B cell (primary cell): ENCODE data around the gene A2ML1. TPM values are rescaled to one million over a fixed set of nuclear protein-coding genes. Genes with fewer than 3 reads are reported as not detected.

ENCODE experiments used
- ATAC-seq: fragments of 200-7000 bp; cut with Tn5 transposase; one replicate; pipeline ENCODE4 v1.10.0; 2021; ENCODE audit warnings: low read depth, mild to moderate bottlenecking, moderate number of reproducible peaks, moderate library complexity
- CTCF ChIA-PET: fragments of 350-600 bp; sonication (Branson Sonifier 250); formaldehyde crosslinking; loops from one replicate; lab custom pipeline; 2021; ENCODE audit warnings: antibody characterized with exemption, inconsistent platforms; lab: Charles Lee
- POLR2A ChIA-PET: fragments of 350-600 bp; sonication (Branson Sonifier 250); formaldehyde crosslinking; loops from one replicate; lab custom pipeline; 2021; ENCODE audit warnings: antibody characterized with exemption; lab: Charles Lee
- DNase-seq: peaks from one replicate; pipeline ENCODE4 v3.0.0; 2013
- H2AFZ ChIP-seq: 2 replicates; pipeline ENCODE4 v1.6.1; 2012; ENCODE audit warnings: mild to moderate bottlenecking, low read depth, low read length; ENCODE audit not compliant: insufficient read depth, poor library complexity, severe bottlenecking
- H3K27ac ChIP-seq, 2 donors: 1 replicate in 1 of 2; 2 replicates in 1 of 2; pipeline ENCODE4 v1.5.1; 2012 to 2013; ENCODE audit warnings: low read length in 2 of 2, mild to moderate bottlenecking in 2 of 2, moderate library complexity in 1 of 2
- H3K27me3 ChIP-seq, 4 experiments: fragments of 200-600 bp in 1 of 4; sonication (generic) in 1 of 4; replicated peaks in 1 of 4; 1 replicate in 2 of 4; 2 replicates in 2 of 4; pipeline versions ENCODE4 v1.6.1 to v1.7.0; 2013 to 2016; ENCODE audit warnings: low read length in 3 of 4, mild to moderate bottlenecking in 2 of 4, mixed read lengths in 1 of 4, moderate library complexity in 1 of 4; ENCODE audit not compliant: insufficient read depth in 4 of 4, control insufficient read depth in 3 of 4; ENCODE audit errors: control extremely low read depth in 1 of 4
- H3K36me3 ChIP-seq, 2 experiments: replicated peaks in 1 of 2; 1 replicate in 1 of 2; 2 replicates in 1 of 2; pipeline versions ENCODE4 v1.6.1 to v1.7.1; 2013; ENCODE audit warnings: low read length in 1 of 2; ENCODE audit not compliant: insufficient read depth in 2 of 2, control insufficient read depth in 1 of 2; ENCODE audit errors: control extremely low read depth in 1 of 2, extremely low read depth in 1 of 2
- H3K4me1 ChIP-seq, 2 donors: fragments of 200-600 bp in 1 of 2; sonication (generic) in 1 of 2; 1 replicate in 1 of 2; 2 replicates in 1 of 2; pipeline versions ENCODE4 v1.5.1 to v1.6.1; 2013 to 2017; ENCODE audit warnings: low read length in 2 of 2; ENCODE audit not compliant: control insufficient read depth in 2 of 2, insufficient read depth in 2 of 2
- H3K4me2 ChIP-seq: replicated peaks from 2 replicates; pipeline ENCODE3; 2012; ENCODE audit warnings: mild to moderate bottlenecking, low read depth, low read length; ENCODE audit not compliant: poor library complexity, severe bottlenecking
- H3K4me3 ChIP-seq, 5 experiments: fragments of 200-600 bp in 1 of 5; sonication (generic) in 1 of 5; 1 replicate in 3 of 5; 2 replicates in 2 of 5; pipeline versions ENCODE4 v1.5.1 to v1.7.0; 2011 to 2016; ENCODE audit warnings: low read length in 4 of 5, mild to moderate bottlenecking in 4 of 5, low read depth in 2 of 5, control low read depth in 1 of 5, moderate library complexity in 1 of 5; ENCODE audit not compliant: insufficient read depth in 1 of 5; ENCODE audit errors: control extremely low read depth in 1 of 5, extremely low read depth in 1 of 5
- H3K79me2 ChIP-seq: fragments of 200-600 bp; sonication (generic); one replicate; pipeline ENCODE4 v1.6.0; 2016; ENCODE audit warnings: low read length; ENCODE audit not compliant: control insufficient read depth, insufficient read depth
- H3K9ac ChIP-seq: fragments of 200-600 bp; sonication (generic); 2 replicates; pipeline ENCODE4 v1.6.1; 2017; ENCODE audit warnings: mild to moderate bottlenecking, low read length, moderate library complexity
- H3K9me3 ChIP-seq, 3 donors: one replicate each; pipeline versions ENCODE4 v1.6.1 to v1.7.1; 2013; ENCODE audit warnings: low read length in 2 of 3; ENCODE audit not compliant: control insufficient read depth in 2 of 3, insufficient read depth in 1 of 3; ENCODE audit errors: control extremely low read depth in 1 of 3
- H4K20me1 ChIP-seq: 2 replicates; pipeline ENCODE4 v1.6.0; 2012; ENCODE audit warnings: mild to moderate bottlenecking, low read length; ENCODE audit not compliant: insufficient read depth, control insufficient read depth, poor library complexity, severe bottlenecking
- H3K27ac Mint-ChIP-seq: one replicate; pipeline ENCODE4 v1.8.0; 2021; ENCODE audit warnings: mixed read lengths
- H3K27me3 Mint-ChIP-seq: one replicate; pipeline ENCODE4 v1.8.0; 2021; ENCODE audit warnings: mixed read lengths
- H3K4me1 Mint-ChIP-seq: one replicate; pipeline ENCODE4 v1.8.0; 2021; ENCODE audit warnings: mixed read lengths
- H3K4me3 Mint-ChIP-seq: one replicate; pipeline ENCODE4 v1.8.0; 2021; ENCODE audit warnings: mixed read lengths
- H3K9me3 Mint-ChIP-seq: one replicate; pipeline ENCODE4 v1.8.0; 2022; ENCODE audit warnings: mixed read lengths; ENCODE audit not compliant: insufficient read depth
- CTCF ChIP-seq: fragments of 200-600 bp; IDR thresholded peaks from one replicate; pipeline ENCODE4 v1.8.0; 2022; ENCODE audit warnings: antibody characterized with exemption, mild to moderate bottlenecking
- EZH2 ChIP-seq: IDR thresholded peaks from 2 replicates; pipeline ENCODE4 v1.6.1; 2012; ENCODE audit warnings: borderline replicate concordance, low read depth, mild to moderate bottlenecking, moderate library complexity, low read length; ENCODE audit not compliant: insufficient read depth, poor library complexity, severe bottlenecking
- WGBS: methylation state at CpG from one replicate; pipeline ENCODE4 v1.1.5; 2013; ENCODE audit warnings: missing lambda C conversion rate; ENCODE audit not compliant: insufficient coverage; 5-methylcytosine and 5-hydroxymethylcytosine counted together
- intact Hi-C: fragments of 100-400 bp; cut with micrococcal nuclease; formaldehyde crosslinking; loops from one replicate; pipeline ENCODE4 v1.10.0; 2022
- polyA plus RNA-seq: library from polyadenylated mRNA; depleted of rRNA; stranded (reverse); fragments of >200 nt; gene quantifications from 2 replicates; pipeline ENCODE4 v1.2.3, GENCODE V29; 2012
- total RNA-seq, 2 donors: library from RNA; stranded (reverse); fragments of 120-200 nt in 1 of 2; gene quantifications; 1 replicate in 1 of 2; 2 replicates in 1 of 2; pipeline versions ENCODE4 v1.2.3 to v1.2.4, GENCODE V29; 2013 to 2022

A2ML1 gene
- total and polyA plus RNA-seq, 2 donors (not counting 1 experiment from before 2014, with no cell fraction given) = not detected

- H3K4me3 Mint-ChIP-seq = peak overlapping the region; percentile 36
- Histone ChIP-seq H2AFZ (no peak overlapping the region), H3K27ac (no peak overlapping the region), H3K4me1 (peaks cover 29 to 40% of the 10 kb centered on the region in 2 donors), H3K9me3 (peaks cover 0 to 24% (median 0%) of the 10 kb centered on the region in 3 donors), H3K4me2 (no peak overlapping the region), H3K27me3 (no peaks in the 10 kb centered on the region), H3K36me3 (no peaks in the 10 kb centered on the region), H3K9ac (no peak overlapping the region), H4K20me1 (no peaks in the 10 kb centered on the region), H3K79me2 (no peaks in the 10 kb centered on the region), H3K4me3 (no peak overlapping the region)
- ChIA-PET CTCF (interaction anchor here (3.5 kb wide), 1 partner anchor 13 kb away, joined by 17 read pairs; no protein-coding TSS in a partner anchor), POLR2A (interaction anchor here (0.7 kb wide), 1 partner anchor 13 kb away, joined by 5 read pairs; no protein-coding TSS in a partner anchor)
- H3K27ac Mint-ChIP-seq = peak overlapping the region; percentile 22
- H3K4me1 Mint-ChIP-seq = peaks cover 42% of the 10 kb centered on the region
- no peaks in the 10 kb centered on the region for H3K27me3 Mint-ChIP-seq
- peaks cover 3% of the 10 kb centered on the region for H3K9me3 Mint-ChIP-seq
- ATAC-seq (no peak), DNase-seq (no peak)
- 94% methylated on average over 2 of the region's 3 CpGs for WGBS
- TF ChIP-seq EZH2 (no peak), CTCF (no peak)
- intact Hi-C loops = loop anchor here (1.0 kb wide), 1 partner anchor 9 kb away; no protein-coding TSS in a partner anchor
Measured at GRCh38 chr12:8903646-8904045, 81.2 kb downstream of the A2ML1 start.

GRCh38 chr12:8904665-8905064 is 82.2 kb downstream of the A2ML1 start:
- no peaks in the 10 kb centered on the region for H3K36me3 ChIP-seq
- H3K79me2 ChIP-seq = no peaks in the 10 kb centered on the region
- H3K4me2 ChIP-seq = peak overlapping the region; percentile 46
- H3K27ac ChIP-seq = no peak overlapping the region
- no peak overlapping the region for H3K9ac ChIP-seq
- DNase-seq (peak; percentile 12), ATAC-seq (no peak)
- ChIA-PET POLR2A (no interaction called here), CTCF (interaction anchor here (0.6 to 3.5 kb wide), 3 partner anchors 8 to 360 kb away, joined by 3 to 17 read pairs (median 3); no protein-coding TSS in a partner anchor)
- no peaks in the 10 kb centered on the region for H3K27me3 ChIP-seq
- peak overlapping the region; percentile 50 for H3K4me3 Mint-ChIP-seq
- peaks cover 41% of the 10 kb centered on the region for H3K4me1 Mint-ChIP-seq
- no peaks in the 10 kb centered on the region for H3K27me3 Mint-ChIP-seq
- H3K4me3 ChIP-seq = peak overlapping the region in 1 of 5 experiments; percentile 21
- peaks cover 0 to 24% (median 0%) of the 10 kb centered on the region in 3 donors for H3K9me3 ChIP-seq
- H3K27ac Mint-ChIP-seq = peak overlapping the region; percentile 11
- H2AFZ ChIP-seq = no peak overlapping the region
- peaks cover 29 to 40% of the 10 kb centered on the region in 2 donors for H3K4me1 ChIP-seq
- H4K20me1 ChIP-seq = no peaks in the 10 kb centered on the region
- intact Hi-C loops = loop anchor here (1.0 kb wide), 1 partner anchor 8 kb away; no protein-coding TSS in a partner anchor
- no peak for TF ChIP-seq CTCF
- TF ChIP-seq EZH2 = no peak
- H3K9me3 Mint-ChIP-seq = peaks cover 3% of the 10 kb centered on the region
